Memory B cell (primary cell): ENCODE measurements around the gene CCDC127.
"Not testable (repeated sequence)": the region's sequence is repeated elsewhere in the genome, so short reads cannot be mapped to it uniquely, and the experiment has no call there.

Source experiments
- ATAC-seq: fragments of 150-1000 bp; cut with Tn5 transposase; 2 replicates; pipeline ENCODE4 v1.10.0; 2021; ENCODE audit warnings: low read depth, mild to moderate bottlenecking, moderate library complexity
- DNase-seq, 2 donors: peaks; one replicate each; pipeline ENCODE4 v3.0.0; 2022; ENCODE audit warnings: low spot score in 2 of 2
- H3K27ac Mint-ChIP-seq: one replicate; pipeline ENCODE4 v1.8.0; 2022; ENCODE audit warnings: mild to moderate bottlenecking, moderate library complexity, mixed read lengths
- H3K27me3 Mint-ChIP-seq: one replicate; pipeline ENCODE4 v1.8.0; 2022; ENCODE audit warnings: mixed read lengths
- H3K36me3 Mint-ChIP-seq: one replicate; pipeline ENCODE4 v1.8.0; 2022; ENCODE audit warnings: mild to moderate bottlenecking, mixed read lengths
- H3K4me1 Mint-ChIP-seq: one replicate; pipeline ENCODE4 v1.8.0; 2022; ENCODE audit warnings: mixed read lengths
- H3K4me3 Mint-ChIP-seq: one replicate; pipeline ENCODE4 v1.8.0; 2022; ENCODE audit warnings: mild to moderate bottlenecking, moderate library complexity, mixed read lengths
- H3K9me3 Mint-ChIP-seq: one replicate; pipeline ENCODE4 v1.8.0; 2022; ENCODE audit warnings: mixed read lengths

Gene CCDC127

GRCh38 chr5:204001-204400, 14.0 kb downstream of the CCDC127 start:
- no peak overlapping the region for H3K27ac Mint-ChIP-seq
- no peak overlapping the region for H3K4me3 Mint-ChIP-seq
- peaks cover 24% of the 10 kb centered on the region for H3K4me1 Mint-ChIP-seq
- no peaks in the 10 kb centered on the region for H3K9me3 Mint-ChIP-seq
- no peak for ATAC-seq
- peaks cover 28% of the 10 kb centered on the region for H3K36me3 Mint-ChIP-seq
- DNase-seq = no peak
- H3K27me3 Mint-ChIP-seq = no peaks in the 10 kb centered on the region

GRCh38 chr5:203246-203930, 14.6 kb downstream of the CCDC127 start:
- peaks cover 21% of the 10 kb centered on the region for H3K4me1 Mint-ChIP-seq
- no peak overlapping the region for H3K4me3 Mint-ChIP-seq
- no peaks in the 10 kb centered on the region for H3K27me3 Mint-ChIP-seq
- peaks cover 28% of the 10 kb centered on the region for H3K36me3 Mint-ChIP-seq
- no peak overlapping the region for H3K27ac Mint-ChIP-seq
- ATAC-seq (no peak), DNase-seq (no peak)
- no peaks in the 10 kb centered on the region for H3K9me3 Mint-ChIP-seq

GRCh38 chr5:201672-202071, 16.3 kb downstream of the CCDC127 start:
- Mint-ChIP-seq H3K4me3 (no peak overlapping the region), H3K27me3 (no peaks in the 10 kb centered on the region), H3K9me3 (no peaks in the 10 kb centered on the region), H3K36me3 (peaks cover 18% of the 10 kb centered on the region), H3K4me1 (peaks cover 15% of the 10 kb centered on the region), H3K27ac (no peak overlapping the region)
- ATAC-seq (no peak), DNase-seq (no peak)

GRCh38 chr5:200985-201384, 17.0 kb downstream of the CCDC127 start:
- ATAC-seq = no peak
- H3K27me3 Mint-ChIP-seq = no peaks in the 10 kb centered on the region
- H3K4me1 Mint-ChIP-seq = peaks cover 15% of the 10 kb centered on the region
- no peak overlapping the region for H3K4me3 Mint-ChIP-seq
- peaks cover 18% of the 10 kb centered on the region for H3K36me3 Mint-ChIP-seq
- no peak for DNase-seq
- no peaks in the 10 kb centered on the region for H3K9me3 Mint-ChIP-seq
- H3K27ac Mint-ChIP-seq = no peak overlapping the region

- H3K36me3 Mint-ChIP-seq = peaks cover 11% of the 10 kb centered on the region
- H3K27me3 Mint-ChIP-seq = no peaks in the 10 kb centered on the region
- H3K4me1 Mint-ChIP-seq = peaks cover 15% of the 10 kb centered on the region
- H3K27ac Mint-ChIP-seq = no peak overlapping the region
- no peaks in the 10 kb centered on the region for H3K9me3 Mint-ChIP-seq
- DNase-seq (no peak), ATAC-seq (no peak)
- H3K4me3 Mint-ChIP-seq = no peak overlapping the region
Observed at GRCh38 chr5:199950-200645, 17.9 kb downstream of the CCDC127 start.

- H3K36me3 Mint-ChIP-seq = peaks cover 3% of the 10 kb centered on the region
- no peaks in the 10 kb centered on the region for H3K9me3 Mint-ChIP-seq
- no peak for ATAC-seq
- no peak for DNase-seq
- no peak overlapping the region for H3K4me3 Mint-ChIP-seq
- H3K4me1 Mint-ChIP-seq = peaks cover 12% of the 10 kb centered on the region
- H3K27me3 Mint-ChIP-seq = no peaks in the 10 kb centered on the region
- no peak overlapping the region for H3K27ac Mint-ChIP-seq
Observed at GRCh38 chr5:199197-199949, 18.6 kb downstream of the CCDC127 start.

- Mint-ChIP-seq H3K9me3 (no peaks in the 10 kb centered on the region), H3K4me1 (peaks cover 12% of the 10 kb centered on the region), H3K27ac (no peak overlapping the region), H3K36me3 (peaks cover 3% of the 10 kb centered on the region), H3K4me3 (no peak overlapping the region), H3K27me3 (no peaks in the 10 kb centered on the region)
- no peak for DNase-seq
- no peak for ATAC-seq
Observed at GRCh38 chr5:198516-199196, 19.3 kb downstream of the CCDC127 start.

GRCh38 chr5:197892-198489, 20.0 kb downstream of the CCDC127 start:
- no peak for DNase-seq
- no peak for ATAC-seq
- Mint-ChIP-seq H3K4me3 (no peak overlapping the region), H3K36me3 (peaks cover 3% of the 10 kb centered on the region), H3K9me3 (no peaks in the 10 kb centered on the region), H3K27ac (no peak overlapping the region), H3K4me1 (peaks cover 12% of the 10 kb centered on the region), H3K27me3 (no peaks in the 10 kb centered on the region)

- not testable (repeated sequence) for H3K36me3 Mint-ChIP-seq, ATAC-seq
Observed at GRCh38 chr5:197031-197430, 20.9 kb downstream of the CCDC127 start.

GRCh38 chr5:196350-196749, 21.6 kb downstream of the CCDC127 start:
- H3K36me3 Mint-ChIP-seq = no peaks in the 10 kb centered on the region
- ATAC-seq = no peak
- no peak overlapping the region for H3K4me3 Mint-ChIP-seq

More at GRCh38 chr5:197031-197430, 20.9 kb downstream of the CCDC127 start:
- H3K27ac Mint-ChIP-seq, H3K27me3 Mint-ChIP-seq, DNase-seq, H3K4me1 Mint-ChIP-seq, H3K9me3 Mint-ChIP-seq, H3K4me3 Mint-ChIP-seq: not testable (repeated sequence)

GRCh38 chr5:195401-196160, 22.4 kb downstream of the CCDC127 start:
- no peak overlapping the region for H3K4me3 Mint-ChIP-seq
- DNase-seq (no peak), ATAC-seq (no peak)
- no peak overlapping the region for H3K27ac Mint-ChIP-seq
- no peaks in the 10 kb centered on the region for H3K4me1 Mint-ChIP-seq
- no peaks in the 10 kb centered on the region for H3K36me3 Mint-ChIP-seq
- H3K27me3 Mint-ChIP-seq = peaks cover 2% of the 10 kb centered on the region
- no peaks in the 10 kb centered on the region for H3K9me3 Mint-ChIP-seq

More at GRCh38 chr5:196350-196749, 21.6 kb downstream of the CCDC127 start:
- no peak for DNase-seq
- Mint-ChIP-seq H3K27ac (no peak overlapping the region), H3K4me1 (peaks cover 5% of the 10 kb centered on the region), H3K27me3 (peaks cover 2% of the 10 kb centered on the region), H3K9me3 (no peaks in the 10 kb centered on the region)

- Mint-ChIP-seq H3K27ac (no peak overlapping the region), H3K27me3 (peaks cover 5% of the 10 kb centered on the region), H3K4me3 (no peak overlapping the region), H3K9me3 (no peaks in the 10 kb centered on the region), H3K36me3 (no peaks in the 10 kb centered on the region), H3K4me1 (peaks cover 4% of the 10 kb centered on the region)
- ATAC-seq (no peak), DNase-seq (no peak)
Observed at GRCh38 chr5:194603-195209, 23.2 kb downstream of the CCDC127 start.

GRCh38 chr5:194102-194501, 23.9 kb downstream of the CCDC127 start:
- no peak overlapping the region for H3K27ac Mint-ChIP-seq
- DNase-seq (no peak), ATAC-seq (no peak)
- no peak overlapping the region for H3K4me3 Mint-ChIP-seq
- no peaks in the 10 kb centered on the region for H3K36me3 Mint-ChIP-seq
- H3K4me1 Mint-ChIP-seq = peaks cover 4% of the 10 kb centered on the region
- H3K9me3 Mint-ChIP-seq = no peaks in the 10 kb centered on the region
- H3K27me3 Mint-ChIP-seq = peaks cover 5% of the 10 kb centered on the region
